Left ventricle myocardium inferior (tissue), 1 donor: ENCODE data around the gene BRICD5. TPM values are rescaled to one million over a fixed set of nuclear protein-coding genes. Genes with fewer than 3 reads are reported as not detected.
"Not testable (repeated sequence)": the region's sequence is repeated elsewhere in the genome, so short reads cannot be mapped to it uniquely, and the experiment has no call there.

Experiments used
- DNase-seq: peaks from one replicate; pipeline ENCODE4 v3.0.0-alpha.2; 2020
- H3K27ac ChIP-seq: fragments of 200-600 bp; replicated peaks from 2 replicates; pipeline ENCODE4 v1.8.0; 2021
- H3K27me3 ChIP-seq: fragments of 200-600 bp; 2 replicates; pipeline ENCODE4 v1.8.0; 2021; ENCODE audit warnings: low read depth
- H3K36me3 ChIP-seq: fragments of 200-600 bp; 2 replicates; pipeline ENCODE4 v1.8.0; 2021
- H3K4me1 ChIP-seq: fragments of 200-600 bp; 2 replicates; pipeline ENCODE4 v1.8.0; 2021
- H3K4me3 ChIP-seq: fragments of 200-600 bp; 2 replicates; pipeline ENCODE4 v1.8.0; 2021; ENCODE audit warnings: mild to moderate bottlenecking, moderate library complexity
- H3K9me3 ChIP-seq: fragments of 200-600 bp; replicated peaks from 2 replicates; pipeline ENCODE4 v1.8.0; 2021
- CTCF ChIP-seq: fragments of 200-600 bp; IDR thresholded peaks from 2 replicates; pipeline ENCODE4 v1.8.0; 2021; ENCODE audit warnings: antibody characterized with exemption, mild to moderate bottlenecking, borderline replicate concordance
- intact Hi-C: fragments of 100-400 bp; cut with micrococcal nuclease; formaldehyde crosslinking; loops from one replicate; pipeline ENCODE4 v1.11.0; 2022
- long read RNA-seq: library from polyadenylated mRNA; unstranded; transcript quantifications from one replicate; pipeline ENCODE4 v2.0.0, GENCODE V29; 2021
- total RNA-seq: library from RNA; stranded (reverse); fragmentation: NEBNext Ultra II Directional; extraction: Animal tissue kit (Norgen Biotek cat#: 25700); gene quantifications from one replicate; pipeline ENCODE4 v1.2.1, GENCODE V29; 2021
- donor health status: DM: no; HTN: yes; CAD: no; lungs with severe emphysema.

The BRICD5 gene
- 10.9 TPM for total RNA-seq
- long read RNA-seq, transcript BRICD5-201 (6 exons, 1,913 nt): major isoform, 9 of 57 reads
- long read RNA-seq, partial matches to known transcripts: 14 of 57 reads
- long read RNA-seq, other reads (novel, unspliced or antisense): 33 of 57 reads

GRCh38 chr16:2210386-2211365 lies at the start of gene BRICD5:
Gene BRICD5, minus strand, starts transcription at chr16:2210863. Its CDS starts 30 bp downstream, at chr16:2210833.
- Histone ChIP-seq H3K27me3 (no peaks in the 10 kb centered on the region), H3K36me3 (peaks cover 33% of the 10 kb centered on the region), H3K27ac (peak within 1 kb of the TSS; percentile 93), H3K4me3 (no peak within 1 kb of the TSS), H3K4me1 (peaks cover 65% of the 10 kb centered on the region), H3K9me3 (no peaks in the 10 kb centered on the region)
- no peak for DNase-seq
- intact Hi-C loops: no loop called here
- TF ChIP-seq CTCF: no peak

- TF ChIP-seq CTCF: no peak
- Histone ChIP-seq H3K27me3 (no peaks in the 10 kb centered on the region), H3K4me1 (peaks cover 7% of the 10 kb centered on the region), H3K9me3 (no peaks in the 10 kb centered on the region), H3K4me3 (no peak overlapping the region), H3K27ac (no peak overlapping the region), H3K36me3 (peaks cover 91% of the 10 kb centered on the region)
- intact Hi-C loops: no loop called here
- no peak for DNase-seq
Measured at GRCh38 chr16:2260250-2260649, 49.6 kb upstream of the BRICD5 start.

GRCh38 chr16:2258530-2258929 lies 47.9 kb upstream of the BRICD5 start:
- H3K9me3 ChIP-seq, DNase-seq, H3K27ac ChIP-seq, H3K4me3 ChIP-seq, H3K27me3 ChIP-seq, H3K4me1 ChIP-seq, intact Hi-C loops: not testable (repeated sequence)
- peaks cover 99% of the 10 kb centered on the region for H3K36me3 ChIP-seq

GRCh38 chr16:2257726-2258125 lies 47.1 kb upstream of the BRICD5 start:
- H3K9me3 ChIP-seq: no peaks in the 10 kb centered on the region
- TF ChIP-seq CTCF: no peak
- no peak overlapping the region for H3K4me3 ChIP-seq
- DNase-seq: no peak
- peaks cover 99% of the 10 kb centered on the region for H3K36me3 ChIP-seq
- no peaks in the 10 kb centered on the region for H3K27me3 ChIP-seq
- intact Hi-C loops: no loop called here
- H3K4me1 ChIP-seq: no peaks in the 10 kb centered on the region
- H3K27ac ChIP-seq: no peak overlapping the region

GRCh38 chr16:2256531-2257140 lies 46.0 kb upstream of the BRICD5 start:
- no peaks in the 10 kb centered on the region for H3K9me3 ChIP-seq
- no peaks in the 10 kb centered on the region for H3K27me3 ChIP-seq
- peaks cover 8% of the 10 kb centered on the region for H3K4me1 ChIP-seq
- no peak overlapping the region for H3K4me3 ChIP-seq
- peaks cover 89% of the 10 kb centered on the region for H3K36me3 ChIP-seq
- no peak for DNase-seq
- H3K27ac ChIP-seq: no peak overlapping the region
- intact Hi-C loops: no loop called here
- TF ChIP-seq CTCF: no peak
